ENCODE data around the gene LIPK.

The LIPK gene

GRCh38 chr10:88783724-88784123 lies 77.7 kb downstream of the LIPK start:
- DNase-seq (ENCODE audit: extremely low read depth in 1 of 2, low read depth in 1 of 2): no peak

- no peak for DNase-seq (ENCODE audit: extremely low read depth in 1 of 2, low read depth in 1 of 2)
Observed at GRCh38 chr10:88786032-88786770, 80.2 kb downstream of the LIPK start.

DNA sequence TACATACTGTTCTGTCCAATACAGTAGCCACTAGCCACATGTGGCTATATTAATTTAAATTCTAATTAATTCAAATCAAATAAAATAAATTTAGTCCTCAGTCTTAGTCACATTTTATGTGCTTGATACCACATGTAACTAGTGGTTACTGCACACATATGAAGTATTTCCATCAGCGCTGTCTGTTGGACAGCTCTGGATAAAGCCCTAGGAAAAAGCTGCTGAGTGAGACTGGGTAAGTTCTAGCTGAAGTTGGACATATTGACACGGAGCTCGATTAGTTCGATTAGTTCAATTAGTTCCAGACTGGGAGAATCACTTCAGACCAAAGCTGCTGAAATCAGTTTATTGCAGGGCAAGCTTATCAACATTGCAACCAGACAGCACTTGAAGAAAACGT lies 81.4 kb downstream of the LIPK start:
- DNase-seq (ENCODE audit: extremely low read depth in 1 of 2, low read depth in 1 of 2): no peak

DNA sequence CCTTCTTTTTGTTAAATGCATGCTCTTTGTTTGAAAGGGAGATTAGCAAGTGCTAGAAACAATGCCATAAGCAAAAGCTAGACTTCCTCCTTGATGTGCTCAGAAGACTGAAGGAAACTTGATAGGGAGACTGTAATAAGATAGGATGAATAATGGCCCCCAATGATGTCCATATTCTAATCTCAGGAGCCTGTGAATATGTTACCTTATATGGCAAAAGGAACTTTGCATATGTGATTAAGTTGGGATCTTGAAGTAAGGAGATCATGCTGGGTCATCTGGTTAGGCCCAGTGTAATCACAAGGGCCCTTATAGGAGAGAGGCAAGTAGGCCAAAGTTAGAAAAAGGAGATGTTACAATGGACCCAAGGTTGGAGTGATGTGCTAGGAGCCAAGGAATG lies 82.9 kb downstream of the LIPK start:
- no peak for DNase-seq (ENCODE audit: extremely low read depth in 1 of 2, low read depth in 1 of 2)

GRCh38 chr10:88791924-88792323 lies 85.9 kb downstream of the LIPK start:
- no peak for DNase-seq (ENCODE audit: extremely low read depth in 1 of 2, low read depth in 1 of 2)

DNA sequence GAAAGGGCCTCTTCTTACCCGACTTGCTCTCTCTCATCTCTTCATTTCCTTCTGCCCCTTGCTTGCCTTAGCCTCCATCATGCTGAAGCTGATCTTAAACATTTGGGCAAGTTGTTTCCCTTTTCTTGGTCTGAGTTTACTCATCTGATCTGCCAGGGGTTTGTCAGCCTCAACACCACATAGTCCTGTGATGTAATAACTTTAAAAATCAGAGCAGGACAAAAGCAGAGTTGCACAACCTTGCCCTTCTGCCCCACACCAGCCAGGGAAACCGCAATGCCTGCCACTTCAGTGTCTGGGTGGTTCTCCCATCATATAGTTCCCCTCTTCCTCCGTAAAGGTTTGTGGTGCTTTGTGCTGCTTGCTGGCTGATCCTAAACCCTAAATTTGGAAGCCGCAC lies 86.6 kb downstream of the LIPK start:
- DNase-seq (ENCODE audit: extremely low read depth in 1 of 2, low read depth in 1 of 2): no peak

DNA sequence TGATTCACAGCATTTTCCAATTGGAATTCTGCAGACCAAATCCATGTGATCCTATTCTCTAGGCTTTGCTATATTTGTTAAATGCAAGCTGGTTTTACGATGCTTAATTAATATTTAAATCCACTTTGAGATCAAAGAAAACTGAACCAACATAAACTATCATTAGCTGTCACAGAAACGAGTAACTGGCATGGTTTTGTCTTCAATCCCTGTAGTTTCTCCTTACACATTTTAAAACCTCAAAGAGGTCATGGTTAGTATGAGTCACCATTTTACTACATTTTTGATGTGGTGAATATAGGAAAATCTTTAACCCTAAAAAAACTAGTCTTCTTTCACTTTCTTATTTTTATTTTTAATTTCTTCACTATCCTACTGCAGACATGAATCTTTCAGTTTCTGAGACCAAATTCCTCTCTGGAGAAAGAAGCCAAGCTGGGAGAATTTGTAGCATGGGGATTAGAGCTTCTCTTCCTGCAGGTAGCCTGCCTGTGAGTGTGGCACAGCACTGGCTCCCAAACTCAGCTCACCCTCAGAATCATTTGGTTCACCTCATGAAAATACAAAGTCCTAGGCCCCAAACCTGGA lies 87.8 kb downstream of the LIPK start:
- DNase-seq (ENCODE audit: extremely low read depth in 1 of 2, low read depth in 1 of 2): no peak

- DNase-seq (ENCODE audit: extremely low read depth in 1 of 2, low read depth in 1 of 2): no peak
Observed at GRCh38 chr10:88794731-88795130, 88.7 kb downstream of the LIPK start.

DNA sequence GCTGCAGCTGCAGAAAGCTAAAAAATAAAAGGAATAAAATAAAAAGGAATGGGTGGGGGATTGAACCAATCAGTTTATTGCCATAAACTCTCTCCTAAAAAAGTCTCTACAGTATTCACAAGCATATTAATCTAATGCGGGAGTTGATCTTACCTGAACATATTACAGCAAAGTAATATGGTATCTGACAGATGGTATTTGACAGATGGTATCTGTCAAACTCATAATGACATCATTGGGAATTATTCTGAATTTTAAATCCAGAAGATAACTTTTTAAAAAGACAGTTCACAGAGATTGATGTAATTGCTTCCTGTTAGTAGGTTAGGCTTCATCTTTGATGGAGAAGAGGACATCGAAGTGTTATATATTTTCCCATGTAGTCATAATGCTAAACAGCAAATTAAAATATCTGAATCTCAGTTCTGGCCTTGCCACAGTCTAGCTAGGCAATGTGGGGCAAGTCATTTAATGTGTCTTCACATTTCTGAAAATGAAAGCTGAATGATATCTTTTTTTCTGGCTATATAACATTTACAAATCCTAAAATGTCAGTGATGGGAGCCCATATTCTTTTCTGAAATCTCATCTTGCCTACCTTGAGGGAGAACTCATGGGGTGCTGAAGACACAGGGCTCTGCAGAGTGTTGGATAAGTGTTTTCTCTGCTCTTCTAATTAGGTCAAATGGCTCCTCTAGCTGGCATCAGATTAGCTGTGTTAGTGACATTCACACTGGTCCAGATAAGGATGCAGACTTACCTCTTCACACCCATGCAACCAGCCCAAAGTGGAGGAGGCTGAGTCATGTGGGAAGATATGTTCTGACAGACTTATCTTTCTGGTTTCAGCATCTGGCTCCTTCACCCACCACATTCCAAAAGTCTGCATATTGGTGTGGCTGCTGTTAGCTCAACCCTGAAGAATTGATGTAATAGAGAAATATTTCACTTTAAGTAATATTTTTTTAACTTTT lies 94.4 kb downstream of the LIPK start:
- no peak for DNase-seq (ENCODE audit: extremely low read depth in 1 of 2, low read depth in 1 of 2)
